Heart left ventricle (tissue), 13 donors: ENCODE measurements around the gene DNAH7.

Source experiments
- POLR2A ChIP-seq, 2 donors: fragments of 450-650 bp; IDR thresholded peaks; one replicate each; pipeline ENCODE4 v1.6.1; 2017; ENCODE audit warnings: antibody characterized with exemption in 2 of 2, mild to moderate bottlenecking in 2 of 2, moderate library complexity in 2 of 2
- TF ChIP-seq, protein P1 (sequence below), 12 donors: fragments of 200-600 bp; sonication (generic) in 4 of 12; IDR thresholded peaks; one replicate each; pipeline versions ENCODE4 v1.5.0 to v1.8.0; 2018 to 2022; ENCODE audit warnings: antibody characterized with exemption in 12 of 12, mild to moderate bottlenecking in 5 of 12
- donor health status: ischemic (EF 13 %, LVEDD 7.1; RV severe dilation, severe dysfunction).
- donor health status: DM: no; HTN: yes; CAD: no.
- donor health status: DM: no; HTN: no; CAD: no.
- donor health status: ischemic (EF 25% LVEDD 6.9; RV normal size, moderate dysfunction).
- donor health status: ischemic (EF 25% LVEDD 5.7; RV mildly dilated, moderate dysfunction).
- donor health status: ischemic (EF 35%, LVEDD 5.7; RV mildly dilated, moderate dysfunction).
- donor health status: nonischemic (EF 11% LVEDD 7.7; RV severe dilation, severe dysfunction).
- donor health status: DM: yes; HTN: yes; CAD: no.
- donor health status: PGD.
- donor health status: ischemic (EF 29% LVEDD 5.4; RV normal size, mild dysfunction).
- donor health status: nonischemic (EF 23%, LVEDD 6.1; RV moderate dilation, normal function).

GRCh38 chr2:195694553-195694952 lies 374.1 kb downstream of the DNAH7 start:
- TF ChIP-seq POLR2A (IDR thresholded peaks at IDR 0.05), result no peak
- TF ChIP-seq, protein P1, sequence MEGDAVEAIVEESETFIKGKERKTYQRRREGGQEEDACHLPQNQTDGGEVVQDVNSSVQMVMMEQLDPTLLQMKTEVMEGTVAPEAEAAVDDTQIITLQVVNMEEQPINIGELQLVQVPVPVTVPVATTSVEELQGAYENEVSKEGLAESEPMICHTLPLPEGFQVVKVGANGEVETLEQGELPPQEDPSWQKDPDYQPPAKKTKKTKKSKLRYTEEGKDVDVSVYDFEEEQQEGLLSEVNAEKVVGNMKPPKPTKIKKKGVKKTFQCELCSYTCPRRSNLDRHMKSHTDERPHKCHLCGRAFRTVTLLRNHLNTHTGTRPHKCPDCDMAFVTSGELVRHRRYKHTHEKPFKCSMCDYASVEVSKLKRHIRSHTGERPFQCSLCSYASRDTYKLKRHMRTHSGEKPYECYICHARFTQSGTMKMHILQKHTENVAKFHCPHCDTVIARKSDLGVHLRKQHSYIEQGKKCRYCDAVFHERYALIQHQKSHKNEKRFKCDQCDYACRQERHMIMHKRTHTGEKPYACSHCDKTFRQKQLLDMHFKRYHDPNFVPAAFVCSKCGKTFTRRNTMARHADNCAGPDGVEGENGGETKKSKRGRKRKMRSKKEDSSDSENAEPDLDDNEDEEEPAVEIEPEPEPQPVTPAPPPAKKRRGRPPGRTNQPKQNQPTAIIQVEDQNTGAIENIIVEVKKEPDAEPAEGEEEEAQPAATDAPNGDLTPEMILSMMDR (IDR thresholded peaks at IDR 0.05), result no peak
